Esophagus (tissue), 2 donors: ENCODE measurements around the gene PAIP2B. TPM values are rescaled to one million over a fixed set of nuclear protein-coding genes. Genes with fewer than 3 reads are reported as not detected.
"Not testable (repeated sequence)": the region's sequence is repeated elsewhere in the genome, so short reads cannot be mapped to it uniquely, and the experiment has no call there.

ENCODE experiments used
- H3K27ac ChIP-seq, 2 donors: one replicate each; pipeline ENCODE4 v1.5.1; 2013; ENCODE audit warnings: low read depth in 2 of 2, mild to moderate bottlenecking in 2 of 2, inconsistent platforms in 1 of 2, low read length in 1 of 2, moderate library complexity in 1 of 2
- H3K27me3 ChIP-seq, 2 donors: one replicate each; pipeline ENCODE4 v1.6.1; 2013; ENCODE audit warnings: low read length in 2 of 2, control low read depth in 1 of 2, mild to moderate bottlenecking in 1 of 2; ENCODE audit not compliant: insufficient read depth in 2 of 2, control insufficient read depth in 1 of 2
- H3K36me3 ChIP-seq, 2 donors: one replicate each; pipeline ENCODE4 v1.6.1; 2013; ENCODE audit warnings: low read length in 1 of 2; ENCODE audit not compliant: control insufficient read depth in 2 of 2, insufficient read depth in 2 of 2
- H3K4me1 ChIP-seq, 2 donors: one replicate each; pipeline ENCODE4 v1.6.1; 2013; ENCODE audit warnings: low read length in 1 of 2; ENCODE audit not compliant: control insufficient read depth in 2 of 2, insufficient read depth in 2 of 2
- H3K4me3 ChIP-seq, 2 donors: one replicate each; pipeline ENCODE4 v1.5.1; 2013; ENCODE audit warnings: low read length in 2 of 2, mild to moderate bottlenecking in 2 of 2, low read depth in 1 of 2, moderate library complexity in 1 of 2
- H3K9me3 ChIP-seq, 2 donors: one replicate each; pipeline ENCODE4 v1.6.1; 2013; ENCODE audit warnings: mild to moderate bottlenecking in 2 of 2, low read depth in 1 of 2, low read length in 1 of 2, moderate library complexity in 1 of 2; ENCODE audit not compliant: control insufficient read depth in 2 of 2, insufficient read depth in 1 of 2
- WGBS, 2 donors: extraction: QIAGEN DNeasy Blood & Tissue Kit; methylation state at CpG; one replicate each; pipeline ENCODE4 v1.1.7; 2013; 5-methylcytosine and 5-hydroxymethylcytosine counted together
- polyA plus RNA-seq, 2 donors: library from polyadenylated mRNA; stranded (reverse); fragments of 200-250 nt; gene quantifications; one replicate each; pipeline ENCODE4 v1.2.3, GENCODE V29; 2013
- donor health status: healthy with polysubstance abuse.
- donor health status: Bipolar disorder and iron deficiency.

The PAIP2B gene
- polyA plus RNA-seq, 2 donors, result 4.7 to 5.0 TPM

- 81 to 88% methylated on average over 8 of the region's 8 CpGs for WGBS, 2 donors
- H3K9me3 ChIP-seq, result no peaks in the 10 kb centered on the region
- H3K27me3 ChIP-seq, result no peaks in the 10 kb centered on the region
- H3K36me3 ChIP-seq, result no peaks in the 10 kb centered on the region
- H3K4me1 ChIP-seq, result no peaks in the 10 kb centered on the region
- H3K27ac ChIP-seq, result no peak overlapping the region
- H3K4me3 ChIP-seq, result no peak overlapping the region
Observed at GRCh38 chr2:71250935-71251334, 24.0 kb upstream of the PAIP2B start.

GRCh38 chr2:71244302-71244660 lies 17.4 kb upstream of the PAIP2B start:
- WGBS, 2 donors, result 59 to 63% methylated on average over 1 of the region's 1 CpG
- Histone ChIP-seq H3K9me3 (no peaks in the 10 kb centered on the region), H3K4me1 (no peaks in the 10 kb centered on the region)

GRCh38 chr2:71243634-71244301 lies 16.9 kb upstream of the PAIP2B start:
- H3K36me3 ChIP-seq, result no peaks in the 10 kb centered on the region
- 30% methylated on average over 1 of the region's 1 CpG for WGBS, 2 donors
- no peak overlapping the region for H3K27ac ChIP-seq
- H3K27me3 ChIP-seq, result no peaks in the 10 kb centered on the region
- no peaks in the 10 kb centered on the region for H3K4me1 ChIP-seq
- no peak overlapping the region for H3K4me3 ChIP-seq
- H3K9me3 ChIP-seq, result no peaks in the 10 kb centered on the region

More at GRCh38 chr2:71244302-71244660, 17.4 kb upstream of the PAIP2B start:
- Histone ChIP-seq H3K36me3 (no peaks in the 10 kb centered on the region), H3K27ac (no peak overlapping the region), H3K4me3 (no peak overlapping the region), H3K27me3 (no peaks in the 10 kb centered on the region)

GRCh38 chr2:71240794-71241193 lies 13.9 kb upstream of the PAIP2B start:
- Histone ChIP-seq H3K4me3 (no peak overlapping the region), H3K9me3 (no peaks in the 10 kb centered on the region), H3K36me3 (no peaks in the 10 kb centered on the region), H3K27me3 (no peaks in the 10 kb centered on the region), H3K27ac (no peak overlapping the region), H3K4me1 (no peaks in the 10 kb centered on the region)
- 74 to 78% methylated on average over 3 of the region's 3 CpGs for WGBS, 2 donors

GRCh38 chr2:71238089-71238488 lies 11.2 kb upstream of the PAIP2B start:
- no peaks in the 10 kb centered on the region for H3K9me3 ChIP-seq
- no peak overlapping the region for H3K4me3 ChIP-seq
- no peak overlapping the region for H3K27ac ChIP-seq
- peaks cover 0 to 3% of the 10 kb centered on the region in 2 donors for H3K27me3 ChIP-seq
- no peaks in the 10 kb centered on the region for H3K36me3 ChIP-seq
- H3K4me1 ChIP-seq, result no peaks in the 10 kb centered on the region

GRCh38 chr2:71235930-71236587 lies 9.2 kb upstream of the PAIP2B start:
- H3K9me3 ChIP-seq, result no peaks in the 10 kb centered on the region
- H3K27me3 ChIP-seq, result peaks cover 0 to 3% of the 10 kb centered on the region in 2 donors
- no peak overlapping the region for H3K27ac ChIP-seq
- 49 to 63% methylated on average over 7 of the region's 7 CpGs for WGBS, 2 donors
- H3K36me3 ChIP-seq, result no peaks in the 10 kb centered on the region
- H3K4me1 ChIP-seq, result no peaks in the 10 kb centered on the region
- H3K4me3 ChIP-seq, result no peak overlapping the region

- not testable (repeated sequence) for H3K9me3 ChIP-seq, H3K4me1 ChIP-seq, H3K27ac ChIP-seq, H3K36me3 ChIP-seq, H3K4me3 ChIP-seq, H3K27me3 ChIP-seq
- 85 to 90% methylated on average over 7 of the region's 7 CpGs for WGBS, 2 donors
Observed at GRCh38 chr2:71233072-71233471, 6.2 kb upstream of the PAIP2B start.

- 2% methylated on average over 36 to 52 of the region's 52 CpGs for WGBS, 2 donors
- Histone ChIP-seq H3K9me3 (no peaks in the 10 kb centered on the region), H3K36me3 (no peaks in the 10 kb centered on the region), H3K27ac (peak overlapping the region; percentile 77 to 91), H3K4me1 (no peaks in the 10 kb centered on the region), H3K4me3 (peak overlapping the region; percentile 77 to 83), H3K27me3 (no peaks in the 10 kb centered on the region)
Observed at GRCh38 chr2:71226096-71226964, 573 bp downstream of the PAIP2B start.

- H3K9me3 ChIP-seq, result no peaks in the 10 kb centered on the region
- no peak overlapping the region for H3K27ac ChIP-seq
- H3K4me3 ChIP-seq, result no peak overlapping the region
- H3K4me1 ChIP-seq, result no peaks in the 10 kb centered on the region
- H3K36me3 ChIP-seq, result no peaks in the 10 kb centered on the region
- no peaks in the 10 kb centered on the region for H3K27me3 ChIP-seq
Observed at GRCh38 chr2:71224935-71225334, 2.0 kb downstream of the PAIP2B start.
